Heart left ventricle (tissue), 16 donors: Measurements from ENCODE around the gene CDH8. TPM values are rescaled to one million over a fixed set of nuclear protein-coding genes. Genes with fewer than 3 reads are reported as not detected.

Experiments used
- ATAC-seq, 4 donors: fragments of 200-7000 bp; cut with Tn5 transposase; one replicate each; pipeline ENCODE4 v1.9.1; 2020 to 2022; ENCODE audit warnings: moderate library complexity in 4 of 4, mild to moderate bottlenecking in 3 of 4, moderate number of reproducible peaks in 1 of 4
- DNase-seq, 5 donors: peaks; one replicate each; pipeline ENCODE4 v3.0.0-alpha.2; 2020
- H3K27ac ChIP-seq, 12 donors: fragments of 200-600 bp; sonication (generic) in 4 of 12; one replicate each; pipeline versions ENCODE4 v1.5.0 to v1.8.0; 2016 to 2022; ENCODE audit warnings: mild to moderate bottlenecking in 2 of 12
- H3K27me3 ChIP-seq, 9 donors: fragments of 200-600 bp; sonication (generic) in 2 of 9; one replicate each; pipeline versions ENCODE4 v1.5.1 to v1.8.0; 2016 to 2022; ENCODE audit warnings: mild to moderate bottlenecking in 3 of 9
- H3K36me3 ChIP-seq, 9 donors: fragments of 200-600 bp; sonication (generic) in 2 of 9; one replicate each; pipeline versions ENCODE4 v1.5.0 to v1.8.0; 2018 to 2022; ENCODE audit warnings: mild to moderate bottlenecking in 2 of 9
- H3K4me1 ChIP-seq, 12 donors: fragments of 200-600 bp; sonication (generic) in 4 of 12; one replicate each; pipeline versions ENCODE4 v1.5.0 to v1.8.0; 2016 to 2022; ENCODE audit warnings: mild to moderate bottlenecking in 3 of 12
- H3K4me3 ChIP-seq, 12 donors: fragments of 200-600 bp; sonication (generic) in 4 of 12; one replicate each; pipeline versions ENCODE4 v1.5.0 to v1.8.0; 2017 to 2022; ENCODE audit warnings: mild to moderate bottlenecking in 9 of 12, moderate library complexity in 4 of 12
- H3K9me3 ChIP-seq, 12 donors: fragments of 200-600 bp; sonication (generic) in 4 of 12; one replicate each; pipeline versions ENCODE4 v1.5.0 to v1.8.0; 2016 to 2022; ENCODE audit warnings: mild to moderate bottlenecking in 1 of 12
- CTCF ChIP-seq, 12 donors: fragments of 200-600 bp; sonication (generic) in 4 of 12; IDR thresholded peaks; one replicate each; pipeline versions ENCODE4 v1.5.0 to v1.8.0; 2018 to 2022; ENCODE audit warnings: antibody characterized with exemption in 12 of 12, mild to moderate bottlenecking in 5 of 12
- POLR2A ChIP-seq, 2 donors: fragments of 450-650 bp; IDR thresholded peaks; one replicate each; pipeline ENCODE4 v1.6.1; 2017; ENCODE audit warnings: antibody characterized with exemption in 2 of 2, mild to moderate bottlenecking in 2 of 2, moderate library complexity in 2 of 2
- WGBS, 4 donors: extraction: QIAGEN DNeasy Blood & Tissue Kit in 2 of 4; methylation state at CpG; one replicate each; pipeline versions ENCODE4 v1.1.5 to v1.1.7; 2013 to 2018; 5-methylcytosine and 5-hydroxymethylcytosine counted together
- intact Hi-C, 10 donors: fragments of 100-400 bp; cut with DNase I; formaldehyde crosslinking; loops; one replicate each; pipeline versions ENCODE4 v1.11.1 to v1.14.2; 2022
- polyA plus RNA-seq, 2 donors: library from polyadenylated mRNA; stranded (reverse); fragments of 200-250 nt; gene quantifications; one replicate each; pipeline ENCODE4 v1.2.3, GENCODE V29; 2013
- total RNA-seq, 9 donors: library from RNA; depleted of rRNA in 2 of 9; stranded (reverse); fragments of >200 nt in 2 of 9; fragmentation: NEBNext Ultra II Directional in 3 of 9; extraction: Animal tissue kit (Norgen Biotek cat#: 25700) in 3 of 9; gene quantifications; one replicate each; pipeline versions ENCODE4 v1.1.0 to v1.2.4, GENCODE V29; 2016 to 2023
- donor health status: ischemic (EF 13 %, LVEDD 7.1; RV severe dilation, severe dysfunction).
- donor health status: healthy with polysubstance abuse.
- donor health status: DM: no; HTN: yes; CAD: no.
- donor health status: DM: no; HTN: no; CAD: no.
- donor health status: ischemic (EF 25% LVEDD 6.9; RV normal size, moderate dysfunction).
- donor health status: ischemic (EF 25% LVEDD 5.7; RV mildly dilated, moderate dysfunction).
- donor health status: healthy.
- donor health status: DM: yes; HTN: yes; CAD: no.
- donor health status: ischemic (EF 35%, LVEDD 5.7; RV mildly dilated, moderate dysfunction).
- donor health status: nonischemic (EF 11% LVEDD 7.7; RV severe dilation, severe dysfunction).
- donor health status: DM: yes; HTN: yes; CAD: no.
- donor health status: PGD.
- donor health status: ischemic (EF 29% LVEDD 5.4; RV normal size, mild dysfunction).
- donor health status: nonischemic (EF 23%, LVEDD 6.1; RV moderate dilation, normal function).

The CDH8 gene
- total and polyA plus RNA-seq, 11 donors: 0.01 to 1.3 (median 0.37) TPM; not detected in 4

GRCh38 chr16:61730997-61731396 is 305.2 kb downstream of the CDH8 start:
- ATAC-seq: no peak
- peaks cover 0 to 6% (median 0%) of the 10 kb centered on the region in 12 donors for H3K9me3 ChIP-seq

GRCh38 chr16:61726701-61727100 is 309.5 kb downstream of the CDH8 start:
- Histone ChIP-seq H3K4me1 (no peaks in the 10 kb centered on the region), H3K9me3 (peaks cover 0 to 4% (median 0%) of the 10 kb centered on the region in 12 donors), H3K27ac (no peak overlapping the region), H3K27me3 (no peaks in the 10 kb centered on the region), H3K36me3 (no peaks in the 10 kb centered on the region), H3K4me3 (no peak overlapping the region)
- no peak for DNase-seq
- intact Hi-C loops: no loop called here
- WGBS, 4 donors: 65 to 76% (median 70%) methylated on average over 3 of the region's 3 CpGs
- TF ChIP-seq POLR2A (IDR thresholded peaks at IDR 0.05) (no peak), CTCF (IDR thresholded peaks at IDR 0.05) (no peak)
- ATAC-seq: no peak

More at GRCh38 chr16:61730997-61731396, 305.2 kb downstream of the CDH8 start:
- TF ChIP-seq CTCF (IDR thresholded peaks at IDR 0.05): no peak
- no peak for TF ChIP-seq POLR2A (IDR thresholded peaks at IDR 0.05)
- H3K27me3 ChIP-seq: no peaks in the 10 kb centered on the region
- DNase-seq: no peak
- no peak overlapping the region for H3K27ac ChIP-seq
- intact Hi-C loops: no loop called here
- no peaks in the 10 kb centered on the region for H3K4me1 ChIP-seq
- no peak overlapping the region for H3K4me3 ChIP-seq
- H3K36me3 ChIP-seq: no peaks in the 10 kb centered on the region
- 65 to 76% (median 67%) methylated on average over 1 of the region's 1 CpG for WGBS, 4 donors

- Histone ChIP-seq H3K27ac (no peak overlapping the region), H3K9me3 (peaks cover 0 to 4% (median 0%) of the 10 kb centered on the region in 12 donors), H3K36me3 (no peaks in the 10 kb centered on the region), H3K4me1 (no peaks in the 10 kb centered on the region), H3K27me3 (no peaks in the 10 kb centered on the region), H3K4me3 (no peak overlapping the region)
- DNase-seq (no peak), ATAC-seq (no peak)
- TF ChIP-seq CTCF (IDR thresholded peaks at IDR 0.05) (no peak), POLR2A (IDR thresholded peaks at IDR 0.05) (no peak)
- intact Hi-C loops: no loop called here
Measured at GRCh38 chr16:61726125-61726524, 310.1 kb downstream of the CDH8 start.

GRCh38 chr16:61721544-61721943 is 314.7 kb downstream of the CDH8 start:
- no peaks in the 10 kb centered on the region for H3K36me3 ChIP-seq
- 76 to 87% (median 79%) methylated on average over 3 of the region's 3 CpGs for WGBS, 4 donors
- H3K9me3 ChIP-seq: peaks cover 0 to 4% (median 0%) of the 10 kb centered on the region in 12 donors
- no peak for TF ChIP-seq POLR2A (IDR thresholded peaks at IDR 0.05)
- TF ChIP-seq CTCF (IDR thresholded peaks at IDR 0.05): no peak
- no peak overlapping the region for H3K27ac ChIP-seq
- ATAC-seq (no peak), DNase-seq (no peak)
- intact Hi-C loops: no loop called here
- no peaks in the 10 kb centered on the region for H3K4me1 ChIP-seq
- H3K27me3 ChIP-seq: no peaks in the 10 kb centered on the region
- no peak overlapping the region for H3K4me3 ChIP-seq
